Liver (tissue), 9 donors: ENCODE results near the gene SHB. TPM values are rescaled to one million over a fixed set of nuclear protein-coding genes. Genes with fewer than 3 reads are reported as not detected.

ENCODE experiments used
- DNase-seq: peaks from one replicate; pipeline ENCODE4 v3.0.0-alpha.2; 2017; ENCODE audit warnings: low spot score
- H3K27ac ChIP-seq, 2 donors: one replicate each; pipeline ENCODE4 v1.7.0; 2013; ENCODE audit warnings: inconsistent platforms in 2 of 2, low read length in 2 of 2, control low read depth in 1 of 2, low read depth in 1 of 2, mild to moderate bottlenecking in 1 of 2
- H3K27me3 ChIP-seq, 4 donors: one replicate each; pipeline versions ENCODE4 v1.6.1 to v1.7.0; 2013; ENCODE audit warnings: low read length in 3 of 4, inconsistent platforms in 1 of 4, mild to moderate bottlenecking in 1 of 4, moderate library complexity in 1 of 4; ENCODE audit not compliant: control insufficient read depth in 4 of 4, insufficient read depth in 4 of 4
- H3K36me3 ChIP-seq, 4 donors: one replicate each; pipeline versions ENCODE4 v1.6.1 to v1.7.0; 2013; ENCODE audit warnings: low read length in 3 of 4, mild to moderate bottlenecking in 3 of 4, low read depth in 1 of 4, moderate library complexity in 1 of 4; ENCODE audit not compliant: control insufficient read depth in 4 of 4, insufficient read depth in 3 of 4
- H3K4me1 ChIP-seq, 4 donors: one replicate each; pipeline versions ENCODE4 v1.6.1 to v1.7.0; 2013; ENCODE audit warnings: low read length in 3 of 4, mild to moderate bottlenecking in 3 of 4, moderate library complexity in 1 of 4; ENCODE audit not compliant: control insufficient read depth in 4 of 4, insufficient read depth in 4 of 4
- H3K4me3 ChIP-seq, 3 donors: one replicate each; pipeline versions ENCODE4 v1.6.1 to v1.7.0; 2013; ENCODE audit warnings: low read length in 3 of 3, control low read depth in 1 of 3, low read depth in 1 of 3, mild to moderate bottlenecking in 1 of 3
- H3K9ac ChIP-seq, 2 donors: one replicate each; pipeline ENCODE4 v1.7.0; 2013; ENCODE audit warnings: low read length in 2 of 2, mild to moderate bottlenecking in 2 of 2, moderate library complexity in 2 of 2, control low read depth in 1 of 2, low read depth in 1 of 2
- H3K9me3 ChIP-seq, 4 donors: one replicate each; pipeline versions ENCODE4 v1.6.1 to v1.7.0; 2013; ENCODE audit warnings: low read length in 3 of 4; ENCODE audit not compliant: control insufficient read depth in 4 of 4
- EGR1 ChIP-seq, 2 donors: IDR thresholded peaks; 2 replicates each; pipeline ENCODE4 v1.6.1; 2016 to 2018; ENCODE audit warnings: antibody characterized with exemption in 2 of 2, low read depth in 2 of 2
- FOXA2 ChIP-seq: IDR thresholded peaks from 2 replicates; pipeline ENCODE4 v1.6.1; 2016; ENCODE audit warnings: antibody characterized with exemption
- HNF4G ChIP-seq: IDR thresholded peaks from 2 replicates; pipeline ENCODE4 v1.6.1; 2016; ENCODE audit warnings: antibody characterized with exemption
- JUND ChIP-seq, 2 donors: IDR thresholded peaks; 2 replicates each; pipeline ENCODE4 v1.6.1; 2016; ENCODE audit warnings: antibody characterized with exemption in 2 of 2
- NR2F2 ChIP-seq: IDR thresholded peaks from 2 replicates; pipeline ENCODE4 v1.6.1; 2016; ENCODE audit warnings: antibody characterized with exemption
- RAD21 ChIP-seq, 2 donors: IDR thresholded peaks; 2 replicates each; pipeline ENCODE4 v1.6.1; 2016; ENCODE audit warnings: antibody characterized with exemption in 2 of 2, mild to moderate bottlenecking in 2 of 2
- RXRA ChIP-seq, 2 donors: IDR thresholded peaks; 2 replicates each; pipeline ENCODE4 v1.6.1; 2017 to 2018; ENCODE audit warnings: antibody characterized with exemption in 2 of 2, mild to moderate bottlenecking in 1 of 2
- SP1 ChIP-seq: IDR thresholded peaks from 2 replicates; pipeline ENCODE4 v1.6.1; 2018; ENCODE audit warnings: antibody characterized with exemption, mild to moderate bottlenecking
- TAF1 ChIP-seq: conservative IDR thresholded peaks from 2 replicates; pipeline ENCODE4 v1.6.1; 2016; ENCODE audit warnings: antibody characterized with exemption, mild to moderate bottlenecking
- YY1 ChIP-seq: IDR thresholded peaks from 2 replicates; pipeline ENCODE4 v1.6.1; 2016; ENCODE audit warnings: antibody characterized with exemption, mild to moderate bottlenecking
- WGBS: extraction: QIAGEN DNeasy Blood & Tissue Kit; methylation state at CpG from one replicate; pipeline ENCODE4 v1.1.7; 2013; 5-methylcytosine and 5-hydroxymethylcytosine counted together
- polyA plus RNA-seq, 2 donors: library from polyadenylated mRNA; stranded (reverse) in 1 of 2; unstranded in 1 of 2; fragments of 200-250 nt in 1 of 2; fragments of >200 nt in 1 of 2; fragmentation: Nextera tagmentation in 1 of 2; extraction: Ambion mirVana in 1 of 2; gene quantifications; one replicate each; pipeline versions ENCODE4 v1.2.1 to v1.2.3, GENCODE V29; 2013 to 2015
- total RNA-seq, 2 donors: library from RNA; depleted of rRNA; stranded (reverse); fragments of >200 nt; gene quantifications; one replicate each; pipeline ENCODE4 v1.2.3, GENCODE V29; 2014
- TF ChIP-seq, protein P1 (sequence below): IDR thresholded peaks from 2 replicates; pipeline ENCODE4 v1.6.1; 2016; ENCODE audit warnings: antibody characterized with exemption, mild to moderate bottlenecking
- TF ChIP-seq, protein P2 (sequence below): IDR thresholded peaks from 2 replicates; pipeline ENCODE4 v1.6.1; 2016; ENCODE audit warnings: antibody characterized with exemption
- TF ChIP-seq, protein P3 (sequence below): IDR thresholded peaks from 2 replicates; pipeline ENCODE4 v1.6.1; 2016; ENCODE audit warnings: antibody characterized with exemption
- TF ChIP-seq, protein P4 (sequence below): fragments of 150-350 bp; IDR thresholded peaks from 2 replicates; pipeline ENCODE4 v1.5.1; 2017; ENCODE audit warnings: improper control_type of control experiment, low read depth, low read length; ENCODE audit not compliant: missing input control
- TF ChIP-seq, protein P5 (sequence below): IDR thresholded peaks from 2 replicates; pipeline ENCODE4 v1.6.1; 2016; ENCODE audit warnings: antibody characterized with exemption
- donor health status: healthy.
- donor health status: healthy.
- donor health status: healthy.
- donor health status: healthy.
- donor health status: healthy.

SHB gene
- total and polyA plus RNA-seq, 4 donors: 3.4 to 17.3 (median 7.0) TPM

DNA sequence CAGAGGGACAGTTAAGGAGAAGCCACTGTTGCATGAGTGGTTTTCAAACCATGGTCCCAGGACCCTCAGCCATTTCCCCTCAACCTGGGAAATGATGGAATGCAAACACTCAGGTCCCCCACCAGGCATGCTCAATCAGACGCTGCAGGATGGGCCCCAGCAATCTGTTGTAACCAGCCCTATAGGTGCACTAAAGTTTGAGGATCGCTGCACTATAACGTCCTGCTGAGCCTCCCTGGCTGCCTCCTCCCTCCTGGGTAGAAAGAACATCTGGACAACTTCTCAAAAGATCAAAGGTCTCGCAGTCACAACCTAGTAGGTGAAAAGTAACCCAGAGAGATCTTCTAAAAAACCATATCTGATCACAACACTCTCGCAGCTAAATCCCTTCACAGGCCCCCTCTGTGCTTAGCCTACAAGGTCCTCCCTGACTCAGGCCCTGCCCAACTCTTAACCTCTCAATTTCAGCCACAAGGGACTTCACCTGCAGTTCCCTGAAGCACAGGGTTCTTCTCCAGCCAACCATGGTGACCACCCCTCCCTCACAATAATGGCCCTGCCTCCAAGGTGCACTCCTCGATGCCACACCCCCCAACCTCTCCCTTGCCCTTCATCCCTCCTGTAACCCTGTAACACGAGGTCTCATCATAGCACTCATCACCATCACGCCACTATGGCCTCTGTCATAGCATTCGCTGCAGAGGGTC is 3.5 kb downstream of the SHB start:
- no peaks in the 10 kb centered on the region for H3K9me3 ChIP-seq
- peaks cover 20 to 69% (median 59%) of the 10 kb centered on the region in 4 donors for H3K4me1 ChIP-seq
- H3K4me3 ChIP-seq: peak overlapping the region in 2 of 3 donors; percentile 92 to 97
- H3K36me3 ChIP-seq: no peaks in the 10 kb centered on the region
- H3K27me3 ChIP-seq: no peaks in the 10 kb centered on the region
- peak overlapping the region; percentile 90 to 92 for H3K27ac ChIP-seq
- no peak for TF ChIP-seq HNF4G
- no peak for TF ChIP-seq YY1
- TF ChIP-seq, protein P1, sequence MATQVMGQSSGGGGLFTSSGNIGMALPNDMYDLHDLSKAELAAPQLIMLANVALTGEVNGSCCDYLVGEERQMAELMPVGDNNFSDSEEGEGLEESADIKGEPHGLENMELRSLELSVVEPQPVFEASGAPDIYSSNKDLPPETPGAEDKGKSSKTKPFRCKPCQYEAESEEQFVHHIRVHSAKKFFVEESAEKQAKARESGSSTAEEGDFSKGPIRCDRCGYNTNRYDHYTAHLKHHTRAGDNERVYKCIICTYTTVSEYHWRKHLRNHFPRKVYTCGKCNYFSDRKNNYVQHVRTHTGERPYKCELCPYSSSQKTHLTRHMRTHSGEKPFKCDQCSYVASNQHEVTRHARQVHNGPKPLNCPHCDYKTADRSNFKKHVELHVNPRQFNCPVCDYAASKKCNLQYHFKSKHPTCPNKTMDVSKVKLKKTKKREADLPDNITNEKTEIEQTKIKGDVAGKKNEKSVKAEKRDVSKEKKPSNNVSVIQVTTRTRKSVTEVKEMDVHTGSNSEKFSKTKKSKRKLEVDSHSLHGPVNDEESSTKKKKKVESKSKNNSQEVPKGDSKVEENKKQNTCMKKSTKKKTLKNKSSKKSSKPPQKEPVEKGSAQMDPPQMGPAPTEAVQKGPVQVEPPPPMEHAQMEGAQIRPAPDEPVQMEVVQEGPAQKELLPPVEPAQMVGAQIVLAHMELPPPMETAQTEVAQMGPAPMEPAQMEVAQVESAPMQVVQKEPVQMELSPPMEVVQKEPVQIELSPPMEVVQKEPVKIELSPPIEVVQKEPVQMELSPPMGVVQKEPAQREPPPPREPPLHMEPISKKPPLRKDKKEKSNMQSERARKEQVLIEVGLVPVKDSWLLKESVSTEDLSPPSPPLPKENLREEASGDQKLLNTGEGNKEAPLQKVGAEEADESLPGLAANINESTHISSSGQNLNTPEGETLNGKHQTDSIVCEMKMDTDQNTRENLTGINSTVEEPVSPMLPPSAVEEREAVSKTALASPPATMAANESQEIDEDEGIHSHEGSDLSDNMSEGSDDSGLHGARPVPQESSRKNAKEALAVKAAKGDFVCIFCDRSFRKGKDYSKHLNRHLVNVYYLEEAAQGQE: no peak
- no peak for TF ChIP-seq FOXA2
- TF ChIP-seq, protein P2, sequence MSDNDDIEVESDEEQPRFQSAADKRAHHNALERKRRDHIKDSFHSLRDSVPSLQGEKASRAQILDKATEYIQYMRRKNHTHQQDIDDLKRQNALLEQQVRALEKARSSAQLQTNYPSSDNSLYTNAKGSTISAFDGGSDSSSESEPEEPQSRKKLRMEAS: no peak
- TF ChIP-seq, protein P3, sequence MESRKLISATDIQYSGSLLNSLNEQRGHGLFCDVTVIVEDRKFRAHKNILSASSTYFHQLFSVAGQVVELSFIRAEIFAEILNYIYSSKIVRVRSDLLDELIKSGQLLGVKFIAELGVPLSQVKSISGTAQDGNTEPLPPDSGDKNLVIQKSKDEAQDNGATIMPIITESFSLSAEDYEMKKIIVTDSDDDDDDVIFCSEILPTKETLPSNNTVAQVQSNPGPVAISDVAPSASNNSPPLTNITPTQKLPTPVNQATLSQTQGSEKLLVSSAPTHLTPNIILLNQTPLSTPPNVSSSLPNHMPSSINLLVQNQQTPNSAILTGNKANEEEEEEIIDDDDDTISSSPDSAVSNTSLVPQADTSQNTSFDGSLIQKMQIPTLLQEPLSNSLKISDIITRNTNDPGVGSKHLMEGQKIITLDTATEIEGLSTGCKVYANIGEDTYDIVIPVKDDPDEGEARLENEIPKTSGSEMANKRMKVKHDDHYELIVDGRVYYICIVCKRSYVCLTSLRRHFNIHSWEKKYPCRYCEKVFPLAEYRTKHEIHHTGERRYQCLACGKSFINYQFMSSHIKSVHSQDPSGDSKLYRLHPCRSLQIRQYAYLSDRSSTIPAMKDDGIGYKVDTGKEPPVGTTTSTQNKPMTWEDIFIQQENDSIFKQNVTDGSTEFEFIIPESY: no peak
- TF ChIP-seq TAF1: no peak
- TF ChIP-seq, protein P4, sequence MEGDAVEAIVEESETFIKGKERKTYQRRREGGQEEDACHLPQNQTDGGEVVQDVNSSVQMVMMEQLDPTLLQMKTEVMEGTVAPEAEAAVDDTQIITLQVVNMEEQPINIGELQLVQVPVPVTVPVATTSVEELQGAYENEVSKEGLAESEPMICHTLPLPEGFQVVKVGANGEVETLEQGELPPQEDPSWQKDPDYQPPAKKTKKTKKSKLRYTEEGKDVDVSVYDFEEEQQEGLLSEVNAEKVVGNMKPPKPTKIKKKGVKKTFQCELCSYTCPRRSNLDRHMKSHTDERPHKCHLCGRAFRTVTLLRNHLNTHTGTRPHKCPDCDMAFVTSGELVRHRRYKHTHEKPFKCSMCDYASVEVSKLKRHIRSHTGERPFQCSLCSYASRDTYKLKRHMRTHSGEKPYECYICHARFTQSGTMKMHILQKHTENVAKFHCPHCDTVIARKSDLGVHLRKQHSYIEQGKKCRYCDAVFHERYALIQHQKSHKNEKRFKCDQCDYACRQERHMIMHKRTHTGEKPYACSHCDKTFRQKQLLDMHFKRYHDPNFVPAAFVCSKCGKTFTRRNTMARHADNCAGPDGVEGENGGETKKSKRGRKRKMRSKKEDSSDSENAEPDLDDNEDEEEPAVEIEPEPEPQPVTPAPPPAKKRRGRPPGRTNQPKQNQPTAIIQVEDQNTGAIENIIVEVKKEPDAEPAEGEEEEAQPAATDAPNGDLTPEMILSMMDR: no peak
- no peak for TF ChIP-seq RXRA (IDR thresholded peaks at IDR 0.05)
- TF ChIP-seq NR2F2: no peak
- no peak for TF ChIP-seq EGR1 (IDR thresholded peaks at IDR 0.05; ENCODE audit: low read depth in 2 of 2)
- TF ChIP-seq JUND (IDR thresholded peaks at IDR 0.05): no peak
- no peak for TF ChIP-seq RAD21 (IDR thresholded peaks at IDR 0.05)
- no peak for DNase-seq
- WGBS: 59% methylated on average over 9 of the region's 9 CpGs
- peak overlapping the region; percentile 16 to 75 for H3K9ac ChIP-seq

DNA sequence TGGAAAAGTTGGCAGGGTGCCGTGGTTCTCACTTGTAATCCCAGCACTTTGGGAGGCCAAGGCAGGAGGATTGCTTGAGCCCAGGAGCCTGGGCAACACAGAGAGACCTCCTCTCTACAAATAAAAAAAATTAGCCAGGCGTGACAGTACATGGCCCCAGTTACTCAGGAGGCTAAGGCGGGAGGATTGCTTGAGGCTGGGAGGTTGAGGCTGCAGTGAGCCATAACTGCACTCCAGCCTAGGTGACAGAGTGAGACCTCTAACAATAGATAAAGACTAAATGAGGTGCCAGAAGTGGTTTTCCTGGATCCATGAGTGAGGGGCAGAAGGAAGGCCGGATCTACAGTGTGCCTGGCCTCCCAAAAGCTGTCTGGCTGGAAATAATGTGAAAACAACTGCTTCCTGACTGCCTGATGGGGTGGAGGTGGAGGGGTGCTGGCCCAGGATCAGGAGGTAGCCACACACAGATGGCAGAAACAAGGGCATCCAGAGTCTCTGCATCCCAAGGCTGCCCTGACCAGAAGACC is 4.1 kb downstream of the SHB start:
- Histone ChIP-seq H3K9me3 (no peaks in the 10 kb centered on the region), H3K27ac (peak overlapping the region; percentile 90 to 92), H3K27me3 (no peaks in the 10 kb centered on the region), H3K9ac (no peak overlapping the region), H3K4me3 (peak overlapping the region in 2 of 3 donors; percentile 92 to 97), H3K36me3 (no peaks in the 10 kb centered on the region), H3K4me1 (peaks cover 21 to 75% (median 63%) of the 10 kb centered on the region in 4 donors)
- WGBS: 85% methylated on average over 4 of the region's 4 CpGs
- no peak for DNase-seq
- TF ChIP-seq SP1 (no peak), RAD21 (IDR thresholded peaks at IDR 0.05) (no peak), YY1 (no peak), HNF4G (no peak), RXRA (IDR thresholded peaks at IDR 0.05) (no peak), TAF1 (no peak), NR2F2 (no peak), FOXA2 (no peak), JUND (IDR thresholded peaks at IDR 0.05) (no peak)
- TF ChIP-seq, protein P4: no peak
- TF ChIP-seq, protein P1: no peak
- TF ChIP-seq, protein P5, sequence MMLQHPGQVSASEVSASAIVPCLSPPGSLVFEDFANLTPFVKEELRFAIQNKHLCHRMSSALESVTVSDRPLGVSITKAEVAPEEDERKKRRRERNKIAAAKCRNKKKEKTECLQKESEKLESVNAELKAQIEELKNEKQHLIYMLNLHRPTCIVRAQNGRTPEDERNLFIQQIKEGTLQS: no peak
